Activated CD8-positive, alpha-beta memory T cell treated with anti-CD3 and anti-CD28 coated beads, Interleukin-2, amount 50 U/mL, for 1 hour (primary cell): ENCODE results near the gene SLC8A3.

Experiments
- DNase-seq: peaks from one replicate; pipeline ENCODE4 v3.0.0-alpha.2; 2020; ENCODE audit errors: extremely low read depth

The SLC8A3 gene

GRCh38 chr14:70173569-70173968 lies 15.2 kb downstream of the SLC8A3 start:
- DNase-seq: no peak

- no peak for DNase-seq
These were observed 17.0 kb downstream of the SLC8A3 start for GRCh38 chr14:70171726-70172125.

- DNase-seq: no peak
These were observed 17.8 kb downstream of the SLC8A3 start for GRCh38 chr14:70170976-70171375.

GRCh38 chr14:70168406-70168805 lies 20.3 kb downstream of the SLC8A3 start:
- no peak for DNase-seq

GRCh38 chr14:70166530-70167203 lies 22.1 kb downstream of the SLC8A3 start:
- no peak for DNase-seq

DNA sequence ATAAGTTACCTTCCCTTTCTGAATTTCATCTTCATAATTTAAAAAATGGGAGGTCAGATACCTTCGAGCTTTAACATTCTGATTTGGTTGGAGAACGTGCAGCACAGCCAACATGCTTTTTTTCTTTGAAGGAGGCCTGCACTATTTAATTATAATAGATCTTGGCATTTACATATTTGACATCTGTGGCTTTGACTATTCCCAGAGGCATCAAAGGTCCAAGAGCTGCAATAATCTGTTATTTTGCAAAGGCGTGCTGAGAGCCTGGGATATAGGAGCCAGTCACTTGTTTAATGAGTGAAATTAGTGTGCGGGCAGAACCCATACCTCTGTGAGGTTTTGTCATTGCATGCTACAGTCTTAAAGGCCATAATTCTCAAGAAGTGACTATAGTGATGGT lies 26.4 kb downstream of the SLC8A3 start:
- no peak for DNase-seq

DNA sequence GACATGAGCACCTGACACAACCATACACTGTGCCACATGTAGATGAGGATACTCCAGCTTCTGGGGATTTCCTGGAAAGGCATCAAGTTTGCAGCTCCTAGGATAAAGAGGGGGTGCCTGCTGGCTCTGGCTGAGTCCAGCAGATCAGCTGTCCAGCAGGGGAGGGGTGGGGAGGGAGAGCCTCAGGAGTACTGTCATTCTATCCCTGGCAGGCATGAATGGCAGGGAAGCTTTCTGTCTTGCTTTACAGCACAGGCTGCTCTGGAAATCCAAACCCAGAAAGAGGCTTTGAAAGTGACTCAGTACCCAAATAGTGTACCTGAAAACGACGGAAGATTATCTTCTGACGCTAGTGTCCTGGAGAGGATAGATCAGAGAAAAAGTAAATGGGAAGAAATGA lies 32.2 kb downstream of the SLC8A3 start:
- DNase-seq: no peak

DNA sequence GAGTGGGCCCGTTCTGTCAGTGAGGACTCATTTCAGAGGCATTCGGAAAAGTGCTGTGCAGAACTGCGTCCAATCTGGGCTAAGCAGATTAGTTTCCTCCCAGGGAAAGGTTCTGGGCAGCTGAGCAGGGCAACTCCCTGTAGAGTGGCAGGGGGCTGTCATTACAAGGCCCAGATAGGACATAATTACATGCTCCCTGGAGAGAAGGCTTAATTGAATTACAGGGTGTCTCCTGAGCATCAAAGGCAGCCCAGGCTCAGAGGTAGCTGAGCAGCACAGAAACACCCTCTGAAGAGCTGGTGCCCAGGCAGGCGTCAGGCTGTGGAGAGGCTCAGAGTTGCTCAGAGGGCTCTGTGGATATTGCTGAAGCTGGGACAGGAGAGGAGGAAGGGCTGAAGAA lies 36.0 kb downstream of the SLC8A3 start:
- no peak for DNase-seq

GRCh38 chr14:70152081-70152480 lies 36.7 kb downstream of the SLC8A3 start:
- no peak for DNase-seq

DNA sequence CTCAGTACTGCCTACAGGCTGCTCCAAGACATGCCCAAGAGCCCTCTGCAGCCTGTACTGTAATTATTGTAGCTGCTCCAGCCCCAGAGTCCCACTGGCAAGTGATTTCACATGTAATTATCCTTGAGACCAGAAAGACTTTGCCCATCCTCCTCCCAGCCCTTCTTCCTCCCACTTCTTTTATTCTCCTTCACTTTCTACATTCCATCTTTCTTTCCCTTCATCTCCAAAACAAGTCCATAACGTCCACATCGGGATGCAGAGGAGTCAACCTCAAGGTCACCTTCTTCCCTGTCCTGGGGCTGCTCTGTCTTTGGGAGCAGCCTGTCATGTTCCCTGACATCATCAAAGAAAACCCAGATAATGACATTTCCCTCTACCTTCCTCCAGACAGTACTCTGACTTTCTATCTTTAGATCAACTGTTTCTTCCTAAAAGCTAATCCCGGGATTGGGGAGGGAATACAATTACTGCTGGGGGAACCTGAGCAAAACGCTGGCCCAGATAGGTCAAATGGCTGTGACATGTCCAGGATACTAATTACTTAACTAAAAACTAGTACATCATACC lies 39.1 kb downstream of the SLC8A3 start:
- no peak for DNase-seq

GRCh38 chr14:70148911-70149595 lies 39.7 kb downstream of the SLC8A3 start:
- no peak for DNase-seq

- no peak for DNase-seq
These were observed 40.4 kb downstream of the SLC8A3 start for GRCh38 chr14:70148351-70148750.

DNA sequence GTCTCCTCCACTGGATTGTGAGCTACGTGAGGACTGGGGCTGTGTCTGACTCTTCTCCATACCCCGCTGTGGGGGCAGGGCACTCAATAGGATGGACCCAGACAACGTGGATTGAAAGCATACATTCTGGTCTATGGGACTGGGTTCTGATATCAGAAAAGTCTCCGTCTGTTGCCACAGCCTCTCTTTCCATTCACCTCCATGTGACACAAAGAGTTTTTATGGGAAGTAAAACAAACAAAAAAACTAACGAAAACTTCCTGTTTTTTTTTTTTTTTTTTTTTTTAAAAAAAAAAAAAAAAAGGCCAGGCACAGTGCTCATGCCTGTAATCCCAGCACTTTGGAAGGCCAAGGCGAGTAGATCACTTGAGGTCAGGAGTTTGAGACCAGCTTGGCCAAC lies 44.7 kb downstream of the SLC8A3 start:
- no peak for DNase-seq

DNA sequence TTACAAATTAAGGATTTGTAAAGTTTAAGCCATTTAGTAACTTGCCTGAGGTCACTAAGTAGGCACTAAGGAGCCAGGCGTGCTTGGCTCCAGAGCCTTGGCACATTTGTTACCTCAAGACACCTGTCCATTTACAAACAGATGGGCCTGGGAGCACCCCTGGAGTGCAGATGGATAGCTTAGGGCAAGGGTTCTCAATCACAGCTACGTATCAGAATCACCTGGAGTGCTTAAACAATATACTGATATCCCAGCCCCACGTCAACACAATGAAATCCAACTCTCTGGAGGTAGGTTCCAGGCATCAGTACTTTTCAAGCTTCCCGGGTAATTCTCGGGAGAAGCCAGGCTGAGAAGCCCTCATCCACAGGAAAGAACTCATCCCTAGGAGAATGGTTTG lies 45.4 kb downstream of the SLC8A3 start:
- no peak for DNase-seq

DNA sequence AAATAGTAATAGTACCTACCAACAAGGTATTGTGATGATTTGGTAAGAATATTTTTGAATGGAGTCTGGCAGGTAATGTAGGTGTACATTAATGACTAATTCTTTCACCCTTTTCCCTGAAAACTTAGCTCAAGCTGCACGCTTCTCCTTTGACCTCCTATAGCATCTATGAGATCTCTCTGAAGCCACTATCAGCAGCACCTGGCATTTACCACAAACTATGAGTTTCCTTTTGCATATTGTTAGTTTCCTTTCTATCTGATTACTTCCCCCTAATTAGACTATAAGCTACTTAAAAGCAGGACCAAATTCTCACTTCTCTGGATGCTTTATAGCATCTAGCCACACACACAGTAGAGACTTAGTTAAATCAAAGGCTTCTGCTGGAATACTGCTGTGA lies 48.1 kb downstream of the SLC8A3 start:
- DNase-seq: no peak

DNA sequence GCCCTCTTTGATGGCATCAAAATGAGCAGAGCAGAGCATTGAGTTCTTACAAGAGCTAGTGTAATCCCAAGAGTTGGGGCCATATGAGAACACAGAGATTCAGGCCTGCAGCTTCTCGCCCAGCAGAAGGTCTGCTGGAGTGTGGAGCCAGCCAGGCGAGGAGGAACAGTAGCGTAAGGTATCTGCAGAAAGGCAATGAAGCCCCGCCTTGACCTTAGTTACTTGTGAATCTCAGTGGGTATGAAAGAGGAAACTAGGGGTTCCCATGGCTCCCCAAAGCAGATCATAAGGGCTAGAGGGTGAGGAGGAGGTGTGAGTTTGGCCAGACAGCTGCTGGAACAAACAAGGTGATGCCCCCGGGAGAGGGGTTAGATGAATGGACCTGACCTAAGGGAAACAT lies 49.4 kb downstream of the SLC8A3 start:
- DNase-seq: no peak

- DNase-seq: no peak
These were observed 51.0 kb downstream of the SLC8A3 start for GRCh38 chr14:70137788-70138187.

GRCh38 chr14:70133461-70133860 lies 55.3 kb downstream of the SLC8A3 start:
- DNase-seq: no peak

DNA sequence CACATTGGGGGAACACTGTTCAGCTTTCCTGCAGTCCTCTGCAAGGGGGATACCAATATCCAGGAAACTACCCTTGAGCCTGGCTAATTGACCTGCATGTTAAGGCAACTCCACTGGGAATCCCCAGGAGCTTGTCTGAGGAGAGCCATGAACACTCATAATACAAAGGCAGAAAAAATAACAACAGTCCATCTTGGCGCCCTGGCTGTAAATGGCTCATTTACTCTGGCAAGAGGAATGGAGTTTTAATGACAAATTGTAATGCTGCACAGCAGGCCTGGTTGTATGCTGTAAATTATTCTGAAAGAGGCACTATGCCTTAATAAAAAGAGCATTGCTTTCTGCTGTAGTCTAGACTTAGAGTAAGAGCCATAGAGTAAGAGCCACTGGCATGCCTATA lies 58.3 kb downstream of the SLC8A3 start:
- no peak for DNase-seq

DNA sequence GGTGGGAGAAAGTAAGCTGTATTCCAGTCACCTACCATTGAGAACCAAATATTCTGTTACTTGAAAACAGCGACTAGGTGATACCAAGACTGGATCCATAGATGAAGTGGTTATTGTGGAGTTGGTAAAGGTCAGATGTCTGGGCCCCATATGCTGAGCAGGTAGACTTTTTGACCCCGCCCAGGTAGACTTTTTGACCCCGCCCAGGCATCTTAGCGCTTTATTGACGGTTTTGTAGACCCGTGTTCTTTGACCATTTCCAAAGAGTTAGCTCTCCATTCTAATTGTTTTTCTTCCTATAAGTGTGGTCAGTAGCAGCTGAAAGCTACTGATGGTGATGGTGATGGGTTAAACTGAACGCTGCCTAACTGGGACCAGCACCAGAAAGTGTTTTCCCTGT lies 61.6 kb downstream of the SLC8A3 start:
- DNase-seq: no peak

DNA sequence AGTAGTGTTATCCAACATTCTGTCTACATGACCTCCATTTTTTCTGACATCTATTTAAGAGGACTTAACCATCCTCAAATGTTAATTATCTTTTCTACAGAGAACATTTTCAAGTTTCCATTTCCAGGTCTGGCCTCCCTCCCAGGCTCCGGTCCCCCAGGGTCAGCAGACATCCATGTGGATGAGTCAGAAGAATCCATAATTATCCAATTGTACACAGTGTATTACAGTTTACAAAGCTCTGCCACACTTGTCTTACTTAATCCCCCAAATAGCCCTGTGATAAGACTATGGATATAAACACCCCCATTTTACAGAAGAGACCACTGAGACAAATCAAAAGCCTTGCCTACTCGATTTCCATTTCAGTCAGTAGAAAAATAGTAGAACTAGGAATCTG lies 65.0 kb downstream of the SLC8A3 start:
- no peak for DNase-seq

GRCh38 chr14:70121521-70121920 lies 67.2 kb downstream of the SLC8A3 start:
- DNase-seq: no peak

- no peak for DNase-seq
These were observed 70.7 kb downstream of the SLC8A3 start for GRCh38 chr14:70118064-70118463.
